Loucy (cell line): ENCODE results near the gene KCNN3.

Source experiments
- H2AFZ ChIP-seq: fragments of 200-600 bp; sonication (generic); 2 replicates; pipeline ENCODE4 v1.6.0; 2016; ENCODE audit warnings: antibody characterized with exemption, mild to moderate bottlenecking, low read length, moderate library complexity
- H3F3A ChIP-seq: fragments of 200-600 bp; 2 replicates; pipeline ENCODE4 v1.6.0; 2016; ENCODE audit warnings: antibody characterized with exemption, low read depth, mild to moderate bottlenecking
- H3K27me3 ChIP-seq: fragments of 200-600 bp; sonication (generic); 2 replicates; pipeline ENCODE4 v1.6.1; 2014; ENCODE audit warnings: low read length, mild to moderate bottlenecking; ENCODE audit not compliant: insufficient read depth, poor library complexity, severe bottlenecking
- H3K36me3 ChIP-seq: fragments of 200-600 bp; sonication (generic); 2 replicates; pipeline ENCODE4 v1.6.1; 2016; ENCODE audit warnings: low read length; ENCODE audit not compliant: insufficient read depth
- H3K4me1 ChIP-seq: fragments of 200-600 bp; sonication (generic); 2 replicates; pipeline ENCODE4 v1.5.1; 2014; ENCODE audit warnings: low read length, mild to moderate bottlenecking; ENCODE audit not compliant: insufficient read depth, poor library complexity, severe bottlenecking
- H3K4me2 ChIP-seq: fragments of 200-600 bp; sonication (generic); 2 replicates; pipeline ENCODE4 v1.6.0; 2014; ENCODE audit warnings: antibody characterized with exemption, low read length, low read depth, mild to moderate bottlenecking; ENCODE audit not compliant: poor library complexity, severe bottlenecking
- H3K4me3 ChIP-seq: fragments of 200-600 bp; sonication (generic); 2 replicates; pipeline ENCODE4 v1.5.1; 2014; ENCODE audit warnings: low read length, mild to moderate bottlenecking, mixed read lengths; ENCODE audit not compliant: poor library complexity, severe bottlenecking
- H3K79me2 ChIP-seq: fragments of 200-600 bp; sonication (generic); 2 replicates; pipeline ENCODE4 v1.6.1; 2014; ENCODE audit warnings: low read length; ENCODE audit not compliant: insufficient read depth
- H3K9ac ChIP-seq: fragments of 200-600 bp; sonication (generic); 2 replicates; pipeline ENCODE4 v1.6.0; 2014; ENCODE audit warnings: mild to moderate bottlenecking, low read depth, low read length, moderate library complexity; ENCODE audit not compliant: poor library complexity, severe bottlenecking
- H3K9me2 ChIP-seq: fragments of 200-600 bp; sonication (generic); replicated peaks from 2 replicates; pipeline ENCODE4 v1.6.1; 2016; ENCODE audit warnings: low read depth, low read length, mixed read lengths
- H3K9me3 ChIP-seq: fragments of 200-600 bp; sonication (generic); 2 replicates; pipeline ENCODE4 v1.6.1; 2014; ENCODE audit warnings: mild to moderate bottlenecking, antibody characterized with exemption, low read length, low read depth; ENCODE audit not compliant: insufficient read depth
- H4K20me1 ChIP-seq: fragments of 200-600 bp; sonication (generic); 2 replicates; pipeline ENCODE4 v1.6.0; 2014; ENCODE audit warnings: antibody characterized with exemption, low read length, mild to moderate bottlenecking; ENCODE audit not compliant: insufficient read depth, poor library complexity, severe bottlenecking
- CTCF ChIP-seq: fragments of 200-600 bp; sonication (generic); conservative IDR thresholded peaks from 2 replicates; pipeline ENCODE4 v1.5.1; 2014; ENCODE audit warnings: mild to moderate bottlenecking, antibody characterized with exemption, low read length
- EZH2phosphoT487 ChIP-seq: fragments of 200-600 bp; IDR thresholded peaks from 2 replicates; pipeline ENCODE4 v1.6.1; 2018; ENCODE audit warnings: antibody characterized with exemption, mild to moderate bottlenecking, moderate library complexity, borderline replicate concordance

Gene KCNN3

DNA sequence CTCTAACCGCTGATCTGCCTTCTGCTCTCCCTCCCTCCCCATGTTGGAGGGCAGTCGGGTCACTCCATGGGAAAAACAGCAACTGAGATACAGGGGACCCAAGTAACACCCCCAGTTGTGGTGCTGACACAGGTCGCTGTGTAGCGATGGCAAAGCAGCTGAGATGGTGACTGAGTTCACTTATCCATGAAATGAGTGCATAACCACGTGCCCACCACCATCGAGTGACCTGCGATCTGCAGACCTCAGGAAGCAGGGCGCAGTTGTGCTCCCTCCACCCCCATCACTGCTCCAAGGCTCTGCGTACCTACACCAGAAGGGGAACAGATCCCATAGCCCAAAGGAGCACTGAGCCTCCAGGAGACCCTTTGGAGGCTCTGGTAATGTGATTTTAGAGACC lies 31.1 kb downstream of the KCNN3 start:
- Histone ChIP-seq H3K4me3 (no peak overlapping the region), H3K79me2 (no peaks in the 10 kb centered on the region), H3K27me3 (no peaks in the 10 kb centered on the region), H4K20me1 (no peaks in the 10 kb centered on the region), H3K4me1 (peaks cover 11% of the 10 kb centered on the region), H3F3A (no peaks in the 10 kb centered on the region), H3K36me3 (no peaks in the 10 kb centered on the region), H2AFZ (no peak overlapping the region), H3K4me2 (no peak overlapping the region), H3K9me3 (no peaks in the 10 kb centered on the region), H3K9ac (no peak overlapping the region), H3K9me2 (no peaks in the 10 kb centered on the region)
- TF ChIP-seq EZH2phosphoT487 (no peak), CTCF (no peak)

DNA sequence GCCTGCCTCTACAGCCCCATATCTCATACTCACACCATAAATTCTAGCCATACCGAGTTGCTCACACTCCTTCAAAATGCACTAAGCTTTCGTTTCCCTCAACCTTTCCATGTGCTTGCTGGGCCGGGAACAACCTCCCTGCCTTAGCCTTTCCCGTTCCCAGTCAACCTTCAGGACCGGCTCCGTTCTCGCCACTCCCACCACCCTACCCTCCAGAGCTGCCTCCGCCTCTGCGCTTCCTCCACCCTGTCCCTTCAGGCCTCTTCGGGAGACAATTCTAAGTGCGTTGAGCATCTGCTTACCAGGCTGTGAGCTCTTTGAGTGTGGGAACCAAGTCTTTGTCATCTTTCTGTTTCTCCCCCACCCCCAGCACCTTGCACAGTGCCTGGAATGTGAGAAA lies 31.6 kb downstream of the KCNN3 start:
- Histone ChIP-seq H2AFZ (no peak overlapping the region), H3F3A (no peaks in the 10 kb centered on the region), H3K9me3 (no peaks in the 10 kb centered on the region), H3K36me3 (no peaks in the 10 kb centered on the region), H3K9ac (no peak overlapping the region), H4K20me1 (no peaks in the 10 kb centered on the region), H3K4me2 (no peak overlapping the region), H3K27me3 (no peaks in the 10 kb centered on the region), H3K9me2 (no peaks in the 10 kb centered on the region), H3K4me3 (no peak overlapping the region), H3K4me1 (peaks cover 11% of the 10 kb centered on the region), H3K79me2 (no peaks in the 10 kb centered on the region)
- TF ChIP-seq CTCF (no peak), EZH2phosphoT487 (no peak)

- Histone ChIP-seq H3K4me2 (no peak overlapping the region), H2AFZ (no peak overlapping the region), H3K9me3 (no peaks in the 10 kb centered on the region), H3F3A (no peaks in the 10 kb centered on the region), H3K79me2 (no peaks in the 10 kb centered on the region), H3K4me1 (peaks cover 11% of the 10 kb centered on the region), H3K9me2 (no peaks in the 10 kb centered on the region), H3K36me3 (no peaks in the 10 kb centered on the region), H4K20me1 (no peaks in the 10 kb centered on the region), H3K4me3 (no peak overlapping the region), H3K27me3 (no peaks in the 10 kb centered on the region), H3K9ac (no peak overlapping the region)
- TF ChIP-seq EZH2phosphoT487 (no peak), CTCF (no peak)
Measured at GRCh38 chr1:154837672-154838171, 32.4 kb downstream of the KCNN3 start.
